Measurements from ENCODE around the gene SUGCT.

The SUGCT gene

DNA sequence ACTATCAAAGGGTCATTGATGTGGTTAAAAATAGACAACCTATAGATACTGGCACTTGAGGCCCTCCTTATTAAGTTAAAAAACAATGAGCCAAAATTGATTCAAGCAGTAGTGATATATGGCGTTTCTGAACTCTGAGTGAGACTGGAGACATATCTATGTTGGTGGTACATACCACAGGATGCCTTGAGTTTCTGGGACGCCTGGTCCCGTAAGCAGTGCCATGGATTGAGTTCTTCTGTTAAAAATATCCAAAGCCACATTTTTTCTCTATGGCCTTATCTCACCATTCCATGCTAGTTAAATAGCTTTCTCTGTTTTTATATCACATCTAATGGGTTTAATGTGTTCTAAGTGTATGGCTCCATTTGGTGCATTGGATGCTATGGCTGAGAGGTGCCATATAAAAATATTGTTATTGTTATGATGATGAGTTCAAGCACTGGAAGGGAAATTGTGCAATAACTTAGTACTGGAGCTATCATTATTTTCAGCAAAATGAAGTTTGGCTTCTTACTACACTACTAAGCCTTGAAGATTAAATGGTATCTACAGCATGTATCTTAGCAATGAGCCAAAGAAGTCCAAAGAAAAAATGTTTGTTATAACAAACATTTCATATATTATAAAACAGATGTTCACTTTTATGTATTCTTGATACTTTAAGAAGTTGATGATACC is 713.9 kb downstream of the SUGCT start:
- no peak for DNase-seq

DNA sequence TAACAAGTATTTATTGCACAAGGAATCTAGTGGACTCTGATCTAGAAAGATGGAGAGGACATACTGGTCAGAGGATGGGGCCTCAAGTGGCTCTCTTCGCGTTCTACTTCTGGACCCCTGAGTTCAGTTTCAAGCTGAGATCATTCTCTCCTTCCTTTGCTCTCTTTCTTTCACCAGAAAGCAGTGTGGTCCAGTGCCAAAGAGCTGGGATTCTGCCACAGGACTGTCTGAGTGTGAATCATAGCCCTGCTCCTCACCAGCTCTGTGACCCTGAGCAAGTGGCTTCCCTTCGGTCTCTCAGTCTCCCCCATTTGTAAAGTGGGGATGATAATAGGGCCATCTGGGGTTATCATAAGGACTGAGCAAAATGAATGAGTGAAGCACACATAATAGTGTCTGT is 715.2 kb downstream of the SUGCT start:
- no peak for DNase-seq

DNA sequence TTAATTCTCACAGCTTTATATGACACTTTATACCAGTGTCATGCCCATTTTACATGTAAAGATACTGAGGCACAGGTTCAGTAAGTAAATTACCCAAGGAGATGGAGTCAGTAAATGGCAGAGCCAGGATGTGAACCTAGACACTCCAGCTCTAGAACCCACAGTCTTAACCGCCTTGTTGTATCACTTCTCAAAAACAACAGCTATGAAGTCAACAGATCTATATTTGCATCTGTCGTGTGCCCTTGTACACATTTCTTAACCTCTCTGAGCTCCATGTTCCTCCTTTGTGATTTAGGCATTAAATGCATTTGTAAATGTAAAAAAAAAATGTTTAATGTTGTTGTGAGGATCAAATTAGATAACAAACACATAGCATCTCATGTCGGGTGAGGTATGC is 716.2 kb downstream of the SUGCT start:
- no peak for DNase-seq

DNA sequence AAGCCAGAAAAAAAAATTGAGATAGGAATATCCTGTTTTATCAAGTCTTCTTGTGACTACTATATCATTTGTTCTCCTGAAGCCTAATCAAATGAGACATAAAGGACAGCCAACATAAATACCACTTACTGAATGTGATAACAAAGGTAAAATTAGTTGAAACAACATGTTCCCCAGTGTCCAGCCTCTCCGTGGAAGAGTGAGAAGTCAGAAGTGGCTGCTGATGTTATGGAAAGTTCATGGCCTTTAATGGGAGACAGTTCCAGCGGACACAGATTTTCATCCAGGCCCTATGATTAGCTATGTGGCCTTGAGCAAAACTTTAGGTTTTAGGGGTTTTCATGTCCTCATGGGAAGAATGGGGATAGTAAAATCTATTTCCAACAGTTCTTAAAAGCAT is 724.3 kb downstream of the SUGCT start:
- no peak for DNase-seq

DNA sequence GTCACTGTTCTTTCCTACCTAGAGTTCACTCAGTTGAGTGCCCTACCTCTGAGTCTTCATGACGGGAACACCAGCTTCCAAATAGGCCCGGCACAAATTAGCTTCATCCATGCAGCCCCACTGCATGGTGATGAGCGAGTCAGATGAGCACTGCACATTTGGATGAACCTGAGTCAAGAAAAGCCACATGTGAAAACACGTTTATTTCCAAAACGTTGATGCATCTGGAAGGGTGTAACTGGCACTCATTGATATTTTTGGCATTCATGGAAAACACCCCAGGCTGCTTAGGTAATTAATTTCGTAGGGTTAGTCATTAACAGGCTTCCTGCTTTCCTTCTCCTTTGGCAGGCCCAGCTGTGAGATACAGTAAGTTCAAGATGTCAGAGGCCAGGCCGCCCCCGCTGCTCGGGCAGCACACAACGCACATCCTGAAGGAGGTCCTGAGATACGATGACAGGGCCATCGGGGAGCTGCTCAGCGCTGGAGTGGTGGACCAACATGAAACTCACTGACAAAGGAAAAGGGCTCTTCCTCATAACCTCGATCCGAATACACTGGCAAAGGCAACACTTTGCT is 725.2 kb downstream of the SUGCT start:
- DNase-seq, result no peak

DNA sequence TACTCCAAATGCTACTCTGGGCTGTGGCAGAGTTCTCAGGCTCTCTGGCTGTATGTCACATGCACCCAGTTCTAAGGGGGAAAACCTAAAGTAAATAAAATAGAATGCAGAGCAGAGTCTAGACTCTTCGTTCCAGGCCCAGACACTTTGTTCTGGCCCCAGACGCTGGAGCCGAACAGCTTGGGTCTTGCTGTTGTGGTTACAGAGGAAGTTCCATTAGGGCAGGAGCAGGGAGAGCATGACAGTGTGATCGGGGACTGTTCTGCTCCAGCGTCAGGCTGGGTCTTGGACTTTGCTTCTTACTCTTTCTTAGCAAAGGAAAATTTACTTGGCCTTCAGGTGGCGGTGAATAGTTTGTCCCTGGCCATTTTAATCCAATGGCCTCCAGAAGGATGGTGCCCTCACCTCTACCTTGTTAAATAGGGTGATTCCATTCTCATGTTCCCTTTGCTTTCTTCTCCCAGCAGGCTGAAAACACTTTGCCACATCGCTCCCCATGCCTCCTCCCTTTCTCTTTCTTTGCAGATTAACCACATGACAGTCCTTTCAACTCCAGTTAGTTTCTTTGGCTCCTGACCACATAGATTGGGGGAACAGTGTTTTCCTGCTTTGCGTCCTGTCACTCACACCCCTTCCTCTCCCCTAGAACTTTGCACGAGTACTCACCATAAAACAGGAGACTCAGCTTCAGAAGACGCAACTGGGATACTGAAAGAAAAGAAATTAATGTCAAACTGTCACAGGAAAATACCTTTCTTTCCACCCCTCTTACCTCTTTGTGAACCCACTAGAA is 730.8 kb downstream of the SUGCT start:
- DNase-seq, result no peak

DNA sequence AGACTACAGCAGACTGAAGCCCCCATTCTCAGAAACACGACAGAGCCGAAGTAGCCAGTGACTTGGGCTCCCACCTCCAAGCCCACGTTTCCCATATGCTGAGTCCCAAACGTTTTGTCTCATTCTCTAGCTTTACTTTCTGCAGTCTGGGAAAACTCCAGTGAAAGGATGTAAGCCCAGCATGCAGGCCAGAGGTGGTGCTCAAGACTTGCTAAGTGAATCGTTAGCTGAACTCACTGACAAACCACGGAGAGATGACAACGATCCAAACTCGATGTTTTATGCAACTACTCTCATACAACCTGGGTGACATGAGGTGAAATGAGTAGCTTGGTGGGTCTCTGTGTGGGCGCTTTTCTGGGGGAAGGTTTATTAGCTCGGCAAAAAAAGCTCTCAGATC is 731.8 kb downstream of the SUGCT start:
- DNase-seq, result no peak

DNA sequence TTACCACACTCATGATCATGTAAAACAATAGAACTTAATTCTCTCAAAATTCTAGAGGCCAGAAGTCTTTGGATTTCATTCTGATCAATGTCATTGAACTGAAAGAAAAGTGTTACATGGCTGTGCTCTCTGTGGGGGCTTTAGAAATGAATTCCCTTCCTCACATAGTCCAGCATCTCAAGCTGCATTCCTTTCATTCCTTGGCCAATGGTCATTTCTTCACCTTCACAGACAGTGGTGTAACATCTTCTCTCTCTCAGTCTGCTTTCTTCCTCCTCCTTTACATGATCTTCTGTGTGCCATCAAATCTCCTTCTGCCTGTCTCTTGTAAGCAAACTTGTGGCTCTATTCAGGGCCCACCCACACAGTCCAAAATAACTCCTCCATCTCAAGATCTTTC is 735.3 kb downstream of the SUGCT start:
- no peak for DNase-seq

DNA sequence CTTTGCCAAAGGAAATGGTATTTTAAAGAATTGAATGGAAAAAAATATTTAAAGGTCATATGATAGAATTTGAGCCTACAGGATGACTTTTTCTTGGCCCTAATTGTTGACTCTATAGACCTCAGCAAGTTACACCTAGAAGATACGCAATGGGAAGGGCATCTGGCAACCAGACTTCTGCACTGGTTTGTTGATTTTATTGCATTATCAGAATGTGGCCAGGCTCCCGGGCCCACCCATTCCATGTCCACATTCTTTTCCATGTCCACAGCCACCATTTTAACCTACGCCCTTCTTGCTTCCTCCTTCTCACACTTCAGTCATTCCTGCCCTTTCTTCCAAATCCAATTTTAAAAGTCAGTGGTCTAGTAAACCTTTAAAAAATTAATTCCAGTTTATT is 738.4 kb downstream of the SUGCT start:
- no peak for DNase-seq

DNA sequence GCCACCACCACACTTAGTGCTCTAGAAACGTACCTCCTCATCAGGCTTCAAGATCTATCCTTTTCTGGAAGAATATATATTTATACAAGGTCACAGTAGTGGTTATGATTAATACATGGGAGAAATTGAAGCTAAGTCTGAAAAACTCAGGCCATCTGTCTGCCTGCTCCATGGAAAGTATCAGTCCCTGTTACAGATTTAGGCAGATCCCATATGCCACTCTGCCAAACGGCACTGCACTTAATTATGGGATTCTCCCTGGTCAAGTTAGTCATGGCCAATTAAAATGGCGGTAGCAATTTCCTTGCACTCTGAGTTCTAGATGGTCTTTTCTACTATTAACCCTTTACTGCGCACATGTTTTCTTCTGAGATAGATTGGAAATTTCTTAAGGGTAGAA is 740.0 kb downstream of the SUGCT start:
- DNase-seq, result no peak

DNA sequence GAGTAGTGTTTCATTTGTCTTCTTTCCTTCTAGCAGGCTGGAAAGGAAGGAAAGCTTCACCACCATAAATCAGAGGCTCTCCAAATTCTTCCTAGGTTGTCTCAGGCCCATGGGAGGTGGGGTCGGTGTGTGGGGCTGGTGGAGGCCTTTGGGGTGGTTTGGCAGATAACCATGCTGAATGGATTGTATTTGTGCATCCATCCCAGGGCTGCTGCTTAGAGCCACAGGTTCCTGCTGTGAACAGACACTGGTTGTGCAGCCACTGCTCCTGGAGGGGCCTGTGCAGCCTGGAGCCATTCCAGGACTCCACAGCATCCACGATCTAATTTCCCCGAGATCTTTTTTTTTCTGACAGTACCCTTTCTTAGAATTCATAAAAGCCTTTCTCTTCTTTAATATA is 741.8 kb downstream of the SUGCT start:
- no peak for DNase-seq

DNA sequence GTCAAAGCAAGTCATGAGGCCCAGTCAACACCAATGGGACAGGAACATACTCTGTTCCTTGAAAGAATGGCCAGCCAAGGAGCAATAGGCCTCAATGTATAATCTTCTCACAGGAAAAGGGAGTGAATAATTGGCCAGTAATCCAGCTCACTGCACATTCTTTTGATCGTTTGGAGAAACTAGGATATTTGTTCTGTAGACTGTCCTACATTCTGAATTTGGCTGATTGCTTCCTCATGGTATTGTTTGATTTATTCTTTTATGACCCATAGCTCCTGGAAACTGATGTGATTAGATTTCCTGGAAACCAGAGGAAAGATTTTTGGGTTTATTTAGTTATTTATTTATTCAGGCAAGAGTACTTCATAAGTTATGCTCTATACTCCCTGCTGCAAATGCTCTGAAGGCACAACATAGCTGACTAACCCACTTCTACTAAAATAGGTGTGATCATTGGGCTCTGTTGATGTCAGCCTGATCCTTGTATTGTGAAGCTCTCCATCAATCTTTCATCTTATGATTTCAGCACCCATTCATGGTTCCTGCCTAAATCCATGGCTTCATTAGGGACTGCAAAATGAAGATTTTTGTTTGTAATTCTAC is 745.2 kb downstream of the SUGCT start:
- no peak for DNase-seq

DNA sequence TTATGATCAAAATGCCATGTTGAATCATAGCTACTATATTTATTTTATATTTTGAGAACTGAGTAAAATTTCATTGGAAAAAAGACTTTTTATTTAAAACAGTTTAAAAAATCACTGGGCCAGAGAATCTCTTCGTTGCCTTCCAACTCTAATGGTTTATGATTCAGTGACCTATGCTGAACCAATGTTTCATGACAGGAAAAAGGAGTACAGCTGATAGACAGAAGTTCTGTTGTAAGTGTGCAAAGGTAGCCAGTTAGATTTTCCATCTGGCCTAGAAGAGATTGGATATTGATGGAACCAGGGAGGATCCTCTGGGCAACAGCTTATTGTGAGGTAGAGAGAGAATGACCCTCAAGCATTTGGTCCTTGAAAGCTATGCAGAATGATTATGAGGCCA is 745.8 kb downstream of the SUGCT start:
- DNase-seq, result no peak

DNA sequence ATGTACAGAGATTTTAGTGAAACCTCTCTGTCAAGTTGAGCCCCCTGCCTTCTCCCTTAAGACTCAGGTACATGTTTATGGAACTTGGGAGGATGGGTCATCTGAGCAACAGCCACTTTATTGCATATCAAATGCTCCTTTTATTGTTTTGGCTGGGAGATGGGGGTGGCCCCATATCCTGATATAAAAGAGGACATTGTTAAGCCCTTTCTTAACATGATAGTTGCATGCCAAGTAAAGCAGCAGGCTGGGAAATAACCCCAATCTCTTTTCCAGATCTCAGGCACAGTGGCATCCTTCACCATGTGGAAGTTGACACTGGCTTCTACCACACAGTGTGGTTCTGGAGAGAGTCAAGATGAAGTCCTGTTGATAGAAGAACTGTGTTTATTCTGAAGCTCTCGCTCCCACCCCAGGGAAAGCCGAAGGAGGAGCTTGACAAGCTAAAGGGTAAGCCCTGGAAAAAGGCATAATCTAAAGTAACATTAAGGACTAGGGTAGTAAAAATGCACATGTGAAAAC is 746.7 kb downstream of the SUGCT start:
- no peak for DNase-seq

DNA sequence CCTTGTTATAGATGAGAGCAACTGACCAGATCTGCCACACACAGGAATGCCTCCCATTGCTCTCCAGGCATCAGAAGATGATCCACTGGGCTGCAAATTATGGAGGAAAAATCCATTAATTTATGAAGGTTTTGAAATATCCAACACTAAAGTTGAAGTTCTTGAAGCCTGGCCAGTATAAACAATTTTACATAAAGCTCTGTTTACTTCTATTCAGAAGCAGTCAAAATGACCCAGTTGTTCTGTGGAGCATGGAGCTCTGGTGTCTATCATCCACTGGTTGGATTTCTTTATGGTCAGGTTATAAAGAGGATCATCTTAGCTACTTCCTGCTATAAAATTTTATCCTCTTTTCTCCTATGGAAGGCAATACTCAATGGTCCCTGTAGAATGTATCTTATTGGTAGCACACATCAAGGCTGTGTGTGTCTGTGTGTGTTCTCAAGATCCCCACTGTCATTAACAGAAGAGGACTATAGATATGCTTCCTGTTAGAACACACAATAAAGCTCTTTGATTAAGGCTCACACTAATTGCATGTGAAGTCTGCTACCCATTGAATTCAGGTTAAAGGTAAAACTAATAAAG is 747.4 kb downstream of the SUGCT start:
- no peak for DNase-seq

DNA sequence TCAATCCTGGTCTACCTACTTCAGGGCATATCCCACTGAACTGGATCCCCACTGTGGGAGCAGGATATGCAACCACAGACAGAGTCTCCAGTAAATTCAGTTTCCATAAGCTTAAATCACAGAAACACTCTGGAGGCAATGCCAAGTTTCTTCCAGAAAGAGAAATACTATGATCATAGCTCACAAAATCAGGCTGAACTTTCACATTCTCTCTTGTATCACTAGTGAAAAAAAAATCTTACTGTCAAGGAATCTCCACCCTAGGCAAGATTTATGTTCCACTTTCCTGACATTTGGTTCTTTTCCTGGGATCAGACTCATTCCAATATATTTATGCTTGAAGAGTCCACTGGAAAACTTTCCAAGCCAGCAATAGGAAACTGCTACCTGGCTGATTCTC is 749.0 kb downstream of the SUGCT start:
- no peak for DNase-seq

DNA sequence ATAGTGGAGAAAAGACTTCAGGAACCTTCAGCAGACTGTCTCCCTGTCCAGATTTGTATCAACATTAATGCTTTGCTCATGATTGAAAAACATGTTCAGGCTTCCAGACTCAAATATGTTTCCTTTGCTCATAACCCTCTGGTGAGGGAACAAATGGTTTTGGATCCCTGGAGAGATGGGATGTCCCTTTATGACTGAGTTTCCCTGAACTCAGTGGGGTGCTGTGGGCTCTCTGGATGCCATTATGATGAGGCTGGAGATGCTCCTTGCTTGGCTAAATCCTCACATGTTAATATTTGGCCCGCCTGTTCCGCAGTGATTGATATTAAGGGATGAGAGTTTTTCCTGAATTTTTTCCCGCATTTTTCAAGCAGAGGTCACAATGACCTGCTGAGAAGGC is 749.4 kb downstream of the SUGCT start:
- no peak for DNase-seq

DNA sequence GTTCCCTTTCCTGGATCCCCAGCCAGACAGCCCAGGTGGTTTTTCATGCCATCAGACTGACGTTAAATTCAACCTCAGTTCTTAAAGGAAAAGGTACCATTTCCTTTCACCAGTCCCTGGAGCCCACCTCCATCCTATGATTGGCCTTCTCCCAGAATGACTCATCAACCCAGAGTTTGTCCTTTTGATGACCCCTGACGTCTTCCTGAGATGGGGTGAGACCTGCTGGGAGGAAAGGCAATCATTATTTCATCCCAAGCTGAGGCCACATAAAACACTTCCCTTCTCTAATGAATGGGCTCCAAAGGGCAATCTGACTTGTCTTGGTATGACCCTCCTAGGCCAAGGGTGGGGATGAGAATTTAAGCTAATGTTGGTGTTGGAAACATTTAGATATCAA is 750.7 kb downstream of the SUGCT start:
- no peak for DNase-seq

DNA sequence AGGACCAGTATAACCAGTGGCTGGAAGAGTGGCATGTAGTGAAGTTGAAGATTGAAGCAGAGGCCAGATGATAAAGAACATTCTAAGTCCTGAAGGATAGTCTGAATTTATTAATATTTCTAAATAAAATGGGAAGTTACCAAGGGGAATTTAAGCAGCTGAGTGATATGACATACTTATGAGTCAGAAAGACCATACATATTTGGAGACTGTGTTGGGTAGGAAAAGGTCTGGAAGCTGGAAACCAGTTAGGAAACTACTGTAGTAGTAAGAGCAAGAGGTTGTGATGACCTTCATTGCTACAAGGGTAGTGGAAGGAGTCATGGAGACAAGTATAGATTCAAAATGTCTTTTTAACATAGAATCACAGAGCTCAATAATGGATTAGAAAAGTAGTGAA is 752.3 kb downstream of the SUGCT start:
- DNase-seq, result no peak

DNA sequence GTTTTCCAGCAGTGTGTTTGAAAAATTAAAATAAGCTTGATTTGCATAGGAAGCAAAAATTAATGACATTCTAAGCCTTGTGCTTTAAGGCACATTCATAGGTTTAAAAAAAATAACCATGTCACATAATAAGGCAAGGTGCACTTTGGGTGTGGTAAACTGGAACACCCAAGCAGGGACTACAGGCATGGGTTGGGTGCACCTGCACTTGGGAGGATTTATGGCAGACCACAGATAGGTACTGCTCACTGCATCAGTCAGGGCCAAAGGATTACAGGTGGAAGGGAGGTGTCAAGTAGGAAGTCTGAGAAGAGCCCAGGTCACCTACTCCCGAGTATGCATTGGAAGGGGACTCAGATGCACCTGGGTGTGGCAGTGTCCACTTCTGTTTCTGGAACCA is 753.7 kb downstream of the SUGCT start:
- DNase-seq, result no peak

DNA sequence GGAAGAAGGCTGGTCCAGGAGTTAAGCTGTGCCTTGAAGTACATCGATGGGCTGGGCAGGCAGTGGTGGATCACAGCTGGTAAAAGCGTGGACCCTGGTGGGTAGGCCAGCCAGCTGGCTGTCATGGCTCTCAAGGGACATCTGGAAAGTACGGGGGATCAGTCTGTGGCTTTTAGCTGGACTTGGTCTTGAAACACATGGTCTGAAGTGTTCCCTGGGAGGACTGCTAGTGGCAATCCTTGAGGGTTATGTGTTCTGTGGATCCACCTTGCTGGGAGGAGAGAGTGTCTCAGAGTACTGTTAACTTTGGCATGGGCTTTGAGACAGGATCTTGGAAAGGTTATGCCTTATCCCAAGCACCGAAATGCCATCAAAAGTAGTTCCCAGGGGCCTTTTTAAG is 754.3 kb downstream of the SUGCT start:
- DNase-seq, result no peak

DNA sequence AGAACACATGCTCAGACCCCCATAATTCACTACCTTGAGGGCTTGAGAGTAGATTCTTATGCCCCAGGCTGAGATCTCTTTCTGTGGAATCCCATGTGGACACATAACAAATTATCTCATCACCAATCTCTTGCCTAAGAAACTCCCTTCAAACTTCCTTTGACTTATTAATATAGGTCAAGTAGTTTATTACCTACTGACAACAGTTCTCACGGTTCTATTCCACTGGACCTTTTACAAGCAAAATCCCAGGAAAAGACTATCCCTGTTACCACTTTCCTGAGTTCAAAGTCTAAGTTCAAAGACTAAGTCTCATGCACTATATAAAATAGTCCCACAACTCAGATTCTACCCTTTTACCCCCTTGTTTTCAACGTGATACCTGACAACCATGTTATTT is 754.7 kb downstream of the SUGCT start:
- no peak for DNase-seq

DNA sequence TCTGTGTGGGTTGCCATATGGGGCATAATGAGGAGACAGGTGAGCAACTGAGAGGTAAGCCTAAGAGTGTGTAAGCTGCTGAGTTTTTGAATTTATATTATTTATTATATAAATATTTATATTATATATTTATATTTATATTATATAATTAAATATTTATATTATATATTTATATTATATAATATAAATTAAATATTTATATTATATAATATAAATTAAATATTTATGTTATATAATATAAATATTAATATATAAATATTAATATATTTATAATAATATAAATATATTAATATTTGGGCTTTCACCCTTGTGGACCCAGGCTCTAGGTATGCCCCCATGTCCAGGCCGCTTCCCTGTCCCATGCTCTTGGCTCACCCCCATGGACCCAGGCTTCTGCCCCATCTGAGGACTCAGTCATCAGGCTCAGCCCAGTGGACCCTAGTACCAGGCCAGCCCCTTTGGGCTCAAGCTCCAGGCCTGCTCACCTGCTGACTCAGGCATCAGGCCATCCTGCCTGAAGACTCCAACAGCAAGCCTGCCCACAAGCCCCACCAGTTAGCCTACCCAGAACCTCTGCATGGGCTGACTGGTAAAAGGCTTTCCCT is 755.4 kb downstream of the SUGCT start:
- no peak for DNase-seq
